NOMO-1 treated with DMSO at 0.1 percent for 48 hours (cell line): ENCODE measurements around the gene C1orf21.

ENCODE experiments used
- DNase-seq: peaks from one replicate; lab custom pipeline; 2025; ENCODE audit not compliant: unreplicated experiment; lab: John Stamatoyannopoulos, UW

The C1orf21 gene

DNA sequence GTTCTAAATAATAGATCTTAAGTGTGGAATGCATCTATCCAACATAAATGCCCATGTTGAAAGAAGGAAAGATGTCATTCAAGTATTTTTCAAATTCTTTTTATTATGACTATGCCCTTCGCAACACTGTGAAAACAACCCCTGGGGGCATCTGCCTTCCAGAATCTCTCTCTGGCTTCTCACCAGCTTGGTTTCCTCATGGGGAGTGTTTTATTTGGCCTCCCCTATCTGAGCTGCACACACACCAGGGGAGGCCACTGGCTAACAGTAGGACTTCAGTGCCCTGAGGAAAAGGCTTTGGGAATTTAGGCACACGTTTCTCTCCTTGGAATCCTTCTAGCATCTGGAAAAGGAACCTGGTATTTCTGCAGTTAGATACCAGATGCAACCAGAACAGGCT, 237.2 kb downstream of the C1orf21 start:
- no peak for DNase-seq

DNA sequence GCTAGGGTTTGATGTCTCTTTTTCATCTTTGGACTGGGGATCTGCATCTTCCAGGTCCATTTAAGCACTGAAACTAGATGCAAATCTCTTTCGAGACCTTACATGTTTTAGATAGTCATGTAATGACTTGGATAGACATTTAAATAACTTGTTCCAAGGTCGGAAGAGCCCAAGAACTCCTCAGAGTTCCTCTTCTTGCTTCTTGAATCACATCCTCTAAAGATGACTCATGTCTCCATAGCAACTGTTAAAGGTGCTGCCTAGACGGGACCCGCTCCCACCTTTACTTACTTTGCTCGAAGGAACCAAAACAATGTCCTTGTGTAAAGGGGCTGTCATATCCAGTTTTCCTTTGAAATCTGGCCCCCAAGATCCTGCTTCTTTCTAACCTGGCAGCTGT, 237.8 kb downstream of the C1orf21 start:
- peak; percentile 17 for DNase-seq

DNA sequence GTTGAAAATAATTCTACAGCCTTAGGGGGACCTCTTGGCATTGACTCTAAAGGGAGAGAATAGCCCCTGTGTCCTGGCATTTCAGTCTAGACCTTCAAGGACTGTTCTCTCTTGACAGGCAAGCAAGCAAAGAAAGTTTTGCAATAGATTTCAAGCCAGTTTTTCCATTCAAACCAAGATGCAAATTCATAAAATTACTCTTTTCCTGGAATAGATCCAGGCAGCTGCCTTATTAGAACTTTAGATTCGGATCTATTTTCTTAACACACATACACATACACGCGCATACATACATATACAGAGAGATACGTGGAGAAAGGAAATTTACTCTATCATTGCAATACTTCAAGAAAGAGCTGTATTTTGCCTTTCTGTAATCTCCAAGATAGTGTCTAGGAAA, 238.4 kb downstream of the C1orf21 start:
- no peak for DNase-seq

DNA sequence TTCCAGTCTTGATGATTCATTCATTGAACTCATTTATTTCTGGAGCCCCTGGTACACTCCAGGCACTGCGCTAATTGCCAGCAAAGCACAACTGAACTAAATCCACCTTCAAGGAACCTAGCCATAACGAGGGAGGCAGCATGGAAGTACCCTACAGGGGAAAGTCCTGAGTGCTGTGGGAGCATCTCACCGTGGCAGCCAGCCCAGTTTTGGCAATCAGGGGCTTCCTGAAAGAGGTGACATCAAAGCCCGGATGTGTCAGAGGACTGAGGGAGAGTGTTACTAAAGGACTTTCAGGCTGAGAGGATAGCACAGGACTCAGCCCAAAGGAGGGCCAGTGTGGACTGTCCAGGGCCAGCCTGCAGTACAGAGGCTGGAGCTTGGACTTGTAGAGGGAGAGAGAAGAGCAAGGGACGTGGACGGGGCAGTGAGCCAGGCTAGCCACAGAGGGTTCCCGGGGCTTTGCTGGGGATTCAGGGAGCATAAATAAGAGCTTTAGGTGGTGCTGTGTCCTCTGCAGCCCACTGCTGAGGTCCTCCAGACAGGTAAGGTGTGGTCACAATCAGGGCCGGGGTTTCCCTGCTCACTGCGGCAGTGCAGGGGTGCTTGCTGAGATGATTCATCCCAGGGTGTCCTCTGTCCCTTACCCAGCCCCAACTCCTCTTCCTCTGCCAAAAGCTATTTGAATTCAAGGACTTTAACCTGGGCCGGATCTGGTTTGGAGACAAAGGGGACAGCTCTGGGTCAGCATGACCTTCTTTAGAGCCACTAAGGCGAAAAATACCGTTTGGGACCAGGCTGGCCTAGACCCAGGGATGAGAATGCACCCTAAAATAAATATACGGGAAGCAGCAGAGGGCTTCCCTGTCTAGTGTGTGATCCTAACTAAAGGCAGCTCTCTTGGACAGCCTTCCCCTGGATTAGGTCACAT, 239.5 kb downstream of the C1orf21 start:
- DNase-seq, result no peak

DNA sequence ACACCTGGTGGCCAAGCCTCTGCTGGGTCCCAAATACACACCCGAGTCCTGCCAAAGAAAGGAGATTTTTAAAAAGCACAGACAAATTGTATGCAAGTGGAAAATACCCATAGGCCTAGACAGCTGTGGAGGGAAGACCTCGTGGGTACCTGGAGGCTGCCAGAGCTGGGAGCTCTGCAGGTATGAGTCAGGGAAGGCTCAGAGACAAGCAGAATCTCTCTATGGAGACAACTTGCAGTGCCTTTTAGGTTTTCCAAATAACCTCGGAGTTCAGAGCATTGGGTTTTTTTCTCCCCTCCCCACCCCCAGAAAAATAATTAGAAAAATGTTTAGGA, 240.1 kb downstream of the C1orf21 start:
- DNase-seq, result no peak

DNA sequence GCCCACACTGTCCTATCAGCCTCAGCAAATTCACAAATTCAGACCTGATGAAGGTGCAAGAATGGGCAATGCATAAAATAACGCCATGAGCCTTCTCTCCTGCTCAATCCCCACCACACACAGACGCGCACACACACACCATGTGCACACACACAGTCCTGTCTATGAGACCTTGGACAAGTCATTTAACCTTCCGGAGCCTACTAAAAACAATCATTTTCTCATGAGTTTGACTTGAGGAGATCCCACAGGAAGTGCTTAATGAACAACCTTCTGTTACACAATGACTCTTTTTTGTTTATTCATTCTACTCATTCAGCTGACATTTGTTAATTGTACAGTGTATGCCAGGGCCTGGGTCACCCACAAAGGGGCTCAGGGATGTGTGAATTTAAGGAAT, 242.4 kb downstream of the C1orf21 start:
- peak; percentile 17 for DNase-seq

DNA sequence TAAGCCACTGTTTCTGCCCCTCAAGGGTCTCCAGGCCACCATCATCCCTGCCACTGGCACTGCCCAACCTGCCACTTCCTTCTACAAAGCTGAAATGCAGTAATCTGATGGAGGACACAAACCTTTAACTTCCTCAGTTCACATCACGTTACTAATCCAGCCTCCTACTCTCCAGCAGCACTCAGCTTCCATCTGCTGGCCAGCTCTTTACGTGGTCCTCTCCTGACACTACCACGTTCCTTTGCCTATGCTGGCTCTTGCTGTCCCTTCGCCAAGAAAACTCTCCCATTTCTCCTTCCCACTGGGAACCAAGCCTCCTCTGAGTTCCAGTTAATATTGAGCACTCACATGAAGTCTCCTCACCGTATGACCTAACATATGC, 243.8 kb downstream of the C1orf21 start:
- no peak for DNase-seq

DNA sequence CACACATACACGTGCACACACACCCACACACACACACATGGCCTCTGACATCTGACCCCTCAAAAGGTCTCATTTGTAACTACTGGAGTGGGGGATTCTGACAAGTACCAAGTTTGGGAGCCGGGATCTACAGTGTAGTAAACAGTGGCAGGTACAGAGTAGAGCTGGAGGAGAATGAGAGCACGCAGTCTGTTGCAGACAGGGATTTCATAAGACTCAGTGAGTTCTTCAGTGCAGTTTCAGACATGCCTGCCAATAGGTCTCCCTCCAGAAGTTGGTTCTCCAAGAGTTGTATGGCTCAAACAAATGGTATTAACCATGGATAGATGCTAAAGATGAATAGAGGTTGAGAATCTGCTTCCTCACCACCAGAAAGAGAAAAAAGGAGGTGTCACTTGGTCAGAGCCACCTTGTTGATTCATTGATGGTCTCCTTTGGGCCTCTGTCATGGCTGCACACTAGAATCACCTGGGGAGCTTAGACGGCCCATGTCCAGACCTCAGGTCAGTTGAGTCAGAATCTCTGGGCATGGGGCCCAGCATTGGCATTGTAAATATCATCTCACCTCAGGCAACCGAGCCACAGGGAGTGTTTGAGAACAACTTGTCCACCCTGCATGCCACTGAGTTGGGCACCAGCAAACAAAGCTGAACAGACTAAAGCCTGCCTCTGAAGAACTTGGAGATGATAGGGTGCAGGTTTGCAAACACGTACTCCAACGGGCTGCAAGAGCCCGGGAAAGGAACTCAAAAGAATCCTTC, 245.8 kb downstream of the C1orf21 start:
- DNase-seq, result no peak

DNA sequence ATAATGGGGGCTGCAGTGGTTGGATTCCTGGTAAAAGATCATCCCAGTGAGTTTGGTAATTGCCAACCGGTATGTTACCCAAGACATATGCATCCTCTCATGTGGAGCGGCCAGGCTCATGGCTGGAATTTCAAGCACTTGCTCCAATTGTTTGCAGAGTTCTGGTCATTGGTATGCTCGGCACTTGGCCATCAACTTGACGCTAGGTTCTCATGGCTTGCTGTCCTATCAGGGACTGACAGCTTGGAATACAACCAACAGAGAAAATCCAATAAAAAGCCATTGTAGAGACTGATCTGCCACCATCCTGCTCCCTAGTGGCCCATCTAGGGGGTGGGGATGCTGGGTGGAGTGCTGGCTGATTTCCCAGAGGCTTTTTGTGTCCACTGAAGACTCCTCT, 247.0 kb downstream of the C1orf21 start:
- no peak for DNase-seq

DNA sequence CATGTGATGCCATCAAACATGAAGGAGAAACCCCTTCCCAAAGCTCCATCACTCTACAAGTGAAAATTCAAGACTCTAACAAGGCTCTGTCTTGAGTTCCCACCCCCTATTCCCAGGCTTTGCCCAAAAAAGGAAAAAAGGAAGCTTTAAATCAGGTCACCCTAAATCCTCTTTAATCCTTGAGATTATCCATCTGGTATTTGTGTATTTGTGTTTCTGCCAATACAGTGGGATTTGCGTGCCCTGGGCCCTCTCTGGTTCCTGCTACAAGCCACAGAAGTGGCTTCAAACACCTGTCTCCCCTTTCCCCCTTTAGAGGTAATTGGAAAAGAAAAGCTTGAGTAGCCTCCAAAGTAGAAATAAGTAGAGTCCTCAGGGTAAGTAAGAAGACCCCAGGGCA, 247.5 kb downstream of the C1orf21 start:
- DNase-seq, result no peak

DNA sequence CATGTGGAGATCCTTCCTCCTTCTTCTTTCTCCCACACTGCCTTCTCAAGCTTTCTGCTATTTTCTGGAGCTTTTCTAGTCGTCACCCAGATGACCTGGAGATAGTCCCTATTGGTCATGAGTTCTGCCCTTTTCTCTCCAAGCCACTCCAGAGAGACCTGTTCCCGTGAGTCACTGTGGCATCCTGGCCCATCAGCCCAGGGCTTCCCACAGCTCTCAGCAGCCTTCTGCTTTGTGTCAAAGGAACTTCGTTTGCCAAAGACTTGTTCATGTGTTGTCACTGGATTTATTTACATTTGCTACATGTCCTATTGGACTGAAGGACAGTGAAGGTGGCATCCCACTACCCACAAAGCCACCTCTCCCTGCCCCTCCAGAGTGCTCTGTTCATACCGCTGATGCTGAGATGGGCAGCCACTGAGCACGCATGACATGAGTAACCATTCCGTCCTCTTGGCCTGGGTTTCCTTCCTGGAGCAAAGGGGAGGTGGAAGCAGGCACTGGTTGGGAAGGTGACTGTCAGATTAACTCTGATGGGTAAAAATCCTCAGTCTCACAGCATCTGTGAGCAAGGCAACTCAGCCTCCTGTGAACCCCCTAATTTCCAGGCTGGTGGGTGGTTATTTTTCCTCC, 248.6 kb downstream of the C1orf21 start:
- DNase-seq, result no peak

DNA sequence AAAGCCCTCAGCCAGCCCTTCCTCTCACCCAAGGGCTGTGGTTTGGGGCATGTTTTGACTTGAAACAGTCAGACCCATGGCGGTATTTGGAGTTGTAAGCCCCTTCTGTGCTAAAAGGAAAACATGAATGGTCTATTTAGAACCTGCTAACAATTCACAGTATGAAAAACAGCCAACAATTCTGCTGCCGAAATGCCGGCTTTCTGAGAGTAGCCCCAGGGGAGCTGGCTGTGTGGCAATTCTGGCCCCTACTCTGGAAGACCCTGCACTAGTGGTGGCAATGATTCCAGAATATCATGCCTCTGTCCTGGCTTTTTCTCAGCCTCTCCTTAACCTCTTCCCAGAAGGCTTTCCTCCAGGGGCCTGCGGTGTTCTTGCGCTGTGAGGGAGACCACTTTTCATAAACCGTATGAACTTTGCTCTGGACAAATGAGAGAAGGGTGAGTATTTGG, 249.2 kb downstream of the C1orf21 start:
- no peak for DNase-seq

DNA sequence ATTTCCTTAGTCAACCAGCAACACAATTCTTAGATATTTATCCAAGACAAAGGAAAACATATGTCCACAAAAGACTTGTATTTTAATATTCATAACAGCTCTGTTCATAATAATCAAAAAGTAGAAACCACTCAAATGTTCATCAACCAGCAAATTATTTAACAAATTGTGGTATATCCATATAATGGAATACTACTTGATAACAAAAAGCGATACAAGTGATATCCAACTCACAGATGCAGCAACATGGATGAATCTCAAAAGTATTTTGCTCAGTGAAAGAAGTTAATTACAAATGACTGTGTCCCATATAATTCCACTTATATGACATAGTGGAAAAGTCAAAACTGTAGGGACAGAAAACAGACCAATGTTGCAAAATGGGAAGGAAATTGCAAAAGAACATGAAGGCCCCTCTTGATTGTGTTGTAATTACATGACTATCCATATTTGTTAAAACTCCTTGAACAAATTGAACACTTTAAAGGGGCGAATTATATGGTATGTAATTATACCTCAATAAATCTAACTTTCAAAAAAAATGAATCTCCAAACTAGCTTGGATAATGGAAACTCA, 250.9 kb downstream of the C1orf21 start:
- DNase-seq, result peak; percentile 28

DNA sequence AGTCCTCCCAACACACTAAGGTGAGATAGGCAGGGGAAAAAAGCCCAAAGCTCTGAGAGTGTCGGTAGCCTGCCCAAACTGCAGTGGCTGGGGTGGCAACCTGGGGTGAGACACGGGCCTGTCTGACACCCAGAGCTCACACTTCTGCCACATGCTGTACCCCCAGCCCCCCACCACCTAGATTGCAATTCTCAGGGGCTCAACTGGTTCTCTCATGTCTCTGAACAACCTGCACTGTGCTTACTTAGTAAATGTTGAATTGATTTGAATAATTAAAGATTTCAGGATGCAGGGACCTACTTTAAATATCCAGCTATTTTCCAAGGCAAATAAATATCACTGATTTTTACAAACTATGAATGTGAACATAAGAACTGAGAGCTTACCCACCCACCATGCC, 252.4 kb downstream of the C1orf21 start:
- no peak for DNase-seq

DNA sequence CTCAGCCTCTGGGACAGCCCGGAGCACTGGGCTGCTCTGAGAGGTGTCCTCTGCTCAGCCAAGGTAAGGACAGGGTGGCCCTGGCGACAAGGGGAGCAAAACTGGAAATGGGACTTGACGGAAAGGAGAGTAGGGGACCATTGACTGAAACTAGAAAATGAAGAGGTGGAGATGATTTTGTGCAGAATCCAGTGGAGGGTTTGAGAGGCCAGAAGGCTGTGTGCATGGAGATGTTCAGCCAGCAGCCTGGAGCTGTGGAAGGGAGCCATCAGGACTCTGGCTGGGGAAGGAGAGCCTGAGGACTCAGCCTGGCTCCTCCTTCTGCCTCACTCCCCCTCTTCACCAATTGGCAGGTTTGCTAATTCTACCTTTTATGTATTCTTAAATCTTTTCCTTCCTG, 253.7 kb downstream of the C1orf21 start:
- no peak for DNase-seq

DNA sequence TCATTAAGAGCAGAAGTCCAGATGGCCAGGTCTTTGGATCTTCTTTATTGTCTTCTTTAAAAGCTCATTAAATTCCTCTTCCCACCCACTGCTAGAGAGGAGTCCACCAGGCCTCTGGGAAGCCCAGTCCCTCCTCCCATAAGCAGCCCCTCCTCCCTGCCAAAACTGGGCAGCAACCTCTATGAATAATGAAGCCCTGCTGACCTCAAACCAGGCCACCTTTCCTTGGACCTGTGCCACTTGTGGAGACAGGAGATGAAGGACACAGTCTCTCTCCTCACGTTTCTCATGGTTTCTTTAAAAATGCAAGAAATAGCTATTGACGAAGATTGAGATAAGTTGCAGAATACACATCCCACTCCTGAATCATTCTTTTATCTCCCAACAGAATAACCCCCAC, 255.1 kb downstream of the C1orf21 start:
- DNase-seq, result no peak

DNA sequence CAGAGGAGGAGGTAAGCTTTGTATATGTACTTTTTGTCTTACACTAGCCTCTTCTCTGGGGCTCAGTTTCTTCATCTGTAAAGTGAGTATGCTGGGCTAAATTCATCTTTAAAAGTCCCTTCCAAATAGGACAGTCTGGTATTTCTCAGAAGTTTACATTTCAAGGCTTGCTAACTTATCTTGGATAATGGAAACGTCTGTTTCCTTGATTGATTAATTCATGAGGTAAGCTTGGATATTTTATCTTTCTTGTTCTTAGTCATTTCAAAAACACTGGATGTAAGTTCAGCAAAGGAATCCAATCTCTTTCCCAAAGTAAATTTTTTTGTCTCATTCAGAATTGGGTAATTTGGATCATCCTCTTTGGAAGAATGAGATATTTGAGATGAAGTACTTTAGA, 256.8 kb downstream of the C1orf21 start:
- no peak for DNase-seq

DNA sequence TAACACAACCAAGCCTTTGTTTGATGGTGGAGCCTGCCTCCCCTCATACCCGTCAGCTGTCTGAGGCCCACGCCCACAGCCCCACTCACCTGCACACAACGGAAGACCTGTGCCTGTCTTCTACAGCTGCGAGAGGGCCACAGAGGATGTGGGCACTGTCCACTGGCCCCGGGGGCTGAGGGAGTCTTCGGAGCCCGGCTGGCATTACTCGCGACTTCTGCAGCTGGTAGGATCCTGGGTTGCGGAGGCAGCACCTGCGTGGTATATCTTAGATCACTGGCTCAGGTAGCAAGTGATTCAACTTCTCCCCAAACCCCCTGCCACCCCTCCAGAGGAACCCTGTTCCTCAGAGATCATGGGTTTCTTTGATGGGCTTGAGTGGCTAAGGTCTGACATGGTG, 257.9 kb downstream of the C1orf21 start:
- DNase-seq, result no peak

DNA sequence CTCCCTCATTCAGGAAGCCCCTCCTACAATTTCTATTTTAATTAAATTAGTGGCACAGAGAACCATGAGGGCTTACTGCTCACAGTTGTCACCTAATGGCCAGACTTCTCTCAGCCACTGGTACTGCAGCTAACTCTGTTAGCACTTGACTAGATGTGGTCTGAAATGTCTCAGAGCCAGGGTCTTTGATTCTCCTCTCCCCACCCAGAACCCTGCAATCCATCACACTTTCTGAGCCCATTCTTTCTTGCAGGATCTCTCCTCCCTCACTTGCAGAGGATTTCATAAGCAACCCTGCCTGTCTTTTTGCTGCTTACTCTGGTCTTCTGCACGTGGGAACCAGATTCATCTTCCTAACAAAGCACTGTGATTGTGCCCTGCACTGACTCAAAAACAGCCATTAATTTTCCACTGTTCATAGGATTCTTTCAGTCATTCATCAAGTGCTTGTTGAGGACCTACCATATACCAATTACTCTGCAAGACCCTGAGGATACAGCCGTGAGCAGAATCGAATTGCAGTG, 259.4 kb downstream of the C1orf21 start:
- DNase-seq, result no peak

DNA sequence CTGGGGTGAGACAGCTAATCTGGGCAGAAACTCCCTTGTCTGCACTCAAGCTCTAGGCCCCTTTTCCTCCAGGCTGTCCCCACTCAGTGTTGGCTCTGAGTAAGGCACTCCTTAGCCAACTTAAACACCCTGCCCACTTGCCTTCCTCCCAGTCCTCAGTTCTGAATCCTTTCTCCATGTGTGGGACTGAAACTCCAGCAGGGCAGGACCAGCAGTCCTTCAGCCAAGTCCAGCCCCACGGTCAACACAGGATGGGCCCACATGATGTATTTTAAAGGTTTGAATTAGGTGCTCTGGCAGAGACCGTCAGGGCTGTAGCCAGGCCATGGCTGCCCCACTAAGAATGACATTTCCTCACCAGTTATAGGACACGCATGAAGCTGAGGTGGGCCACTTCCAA, 260.0 kb downstream of the C1orf21 start:
- no peak for DNase-seq

DNA sequence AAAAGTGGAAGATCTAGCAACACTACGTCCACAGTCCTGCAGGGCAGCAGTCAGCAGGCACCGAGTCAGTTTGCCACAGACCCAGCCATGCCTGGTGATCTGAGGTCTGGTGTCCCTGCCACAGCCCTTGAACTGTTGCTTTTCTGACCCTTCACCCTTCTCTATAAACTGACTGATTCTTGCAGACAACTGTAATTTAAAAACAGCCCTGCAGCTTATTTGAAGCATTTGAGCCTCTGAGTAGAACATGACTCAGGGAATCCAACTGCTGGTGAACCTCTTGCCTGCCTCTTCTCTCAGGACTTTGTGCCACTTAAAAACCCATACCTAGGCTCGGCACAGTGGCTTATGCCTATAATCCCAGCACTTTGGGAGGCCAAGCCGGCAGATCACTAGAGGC, 260.6 kb downstream of the C1orf21 start:
- DNase-seq, result no peak
